HG03442 (cell line): ENCODE data around the gene C6orf141.

Experiments used
- ATAC-seq: cut with Tn5 transposase; IDR thresholded peaks from one replicate; pipeline ENCODE4 v1.9.1; 2021; ENCODE audit warnings: mild to moderate bottlenecking, moderate library complexity; ENCODE audit not compliant: unreplicated experiment

The C6orf141 gene

GRCh38 chr6:49535795-49536194, 14.7 kb upstream of the C6orf141 start:
- ATAC-seq, result no peak

- ATAC-seq, result no peak
These were observed 11.4 kb upstream of the C6orf141 start for GRCh38 chr6:49539102-49539501.

GRCh38 chr6:49540614-49541013, 9.9 kb upstream of the C6orf141 start:
- ATAC-seq, result no peak

GRCh38 chr6:49541210-49541724, 9.2 kb upstream of the C6orf141 start:
- no peak for ATAC-seq

GRCh38 chr6:49541936-49542335, 8.5 kb upstream of the C6orf141 start:
- ATAC-seq, result no peak

GRCh38 chr6:49543087-49543858, 7.2 kb upstream of the C6orf141 start:
- no peak for ATAC-seq

- no peak for ATAC-seq
These were observed 4.1 kb upstream of the C6orf141 start for GRCh38 chr6:49546331-49546730.

- ATAC-seq, result no peak
These were observed 1.7 kb upstream of the C6orf141 start for GRCh38 chr6:49548613-49549304.

GRCh38 chr6:49549691-49550491, 577 bp upstream of the C6orf141 start:
- ATAC-seq, result no peak

GRCh38 chr6:49551078-49551865, 804 bp downstream of the C6orf141 start:
- ATAC-seq, result peak; percentile 29

GRCh38 chr6:49551866-49552129, 1.3 kb downstream of the C6orf141 start:
- peak; percentile 52 for ATAC-seq

GRCh38 chr6:49552596-49552995, 2.1 kb downstream of the C6orf141 start:
- no peak for ATAC-seq

GRCh38 chr6:49553384-49553783, 2.9 kb downstream of the C6orf141 start:
- ATAC-seq, result no peak

- no peak for ATAC-seq
These were observed 5.5 kb downstream of the C6orf141 start for GRCh38 chr6:49555951-49556350.

GRCh38 chr6:49556429-49556837, 6.0 kb downstream of the C6orf141 start:
- ATAC-seq, result no peak

GRCh38 chr6:49557177-49557576, 6.7 kb downstream of the C6orf141 start:
- ATAC-seq, result no peak

- ATAC-seq, result no peak
These were observed 7.8 kb downstream of the C6orf141 start for GRCh38 chr6:49558238-49558637.

- no peak for ATAC-seq
These were observed 12.8 kb downstream of the C6orf141 start for GRCh38 chr6:49563006-49563886.

GRCh38 chr6:49564552-49564951, 14.1 kb downstream of the C6orf141 start:
- no peak for ATAC-seq

GRCh38 chr6:49565261-49565660, 14.8 kb downstream of the C6orf141 start:
- no peak for ATAC-seq
